Body of pancreas (tissue), 4 donors: ENCODE results near the gene CABP1.

Experiments
- CTCF ChIP-seq, 7 experiments: fragments of 450-650 bp in 4 of 7; fragments of 200-600 bp in 3 of 7; sonication (generic) in 3 of 7; IDR thresholded peaks; one replicate each; pipeline ENCODE4 v1.5.1; 2016 to 2019; ENCODE audit warnings: antibody characterized with exemption in 7 of 7
- POLR2A ChIP-seq, 3 donors: fragments of 450-650 bp; IDR thresholded peaks; one replicate each; pipeline ENCODE4 v1.6.1; 2016; ENCODE audit warnings: antibody characterized with exemption in 3 of 3, mild to moderate bottlenecking in 2 of 3

GRCh38 chr12:120661432-120661831, 21.0 kb downstream of the CABP1 start:
- TF ChIP-seq POLR2A (IDR thresholded peaks at IDR 0.05): no peak
- no peak for TF ChIP-seq CTCF (IDR thresholded peaks at IDR 0.05)
